Endothelial cell of umbilical vein (primary cell): ENCODE data around the gene TMEM131. TPM values are rescaled to one million over a fixed set of nuclear protein-coding genes. Genes with fewer than 3 reads are reported as not detected.
"Not testable (repeated sequence)": the region's sequence is repeated elsewhere in the genome, so short reads cannot be mapped to it uniquely, and the experiment has no call there.

Experiments
- BruUV-seq: library from RNA; stranded (reverse); fragments of 400-500 nt; replicated peaks from 2 replicates; lab custom pipeline; 2021; lab: Mats Ljungman, UMichigan
- CTCF ChIA-PET: fragments of 300-600, 350-600 bp; sonication (Branson Sonifier 250); formaldehyde crosslinking; loops from one replicate; lab custom pipeline; 2021; ENCODE audit warnings: antibody characterized with exemption, inconsistent platforms; lab: Charles Lee
- POLR2A ChIA-PET: fragments of 300-600, 350-600 bp; sonication (Branson Sonifier 250); formaldehyde crosslinking; loops from one replicate; lab custom pipeline; 2021; ENCODE audit warnings: antibody characterized with exemption, inconsistent platforms; lab: Charles Lee
- DNase-seq: peaks from one replicate; pipeline ENCODE4 v3.0.0-alpha.2; 2011; ENCODE audit warnings: low read depth, low spot score
- FAIRE-seq: peaks from 2 replicates; lab custom pipeline; 2011; peaks lifted over from hg19 to GRCh38; lab: Jason Lieb, UNC
- H2AFZ ChIP-seq: 2 replicates; pipeline ENCODE4 v1.6.0; 2012; ENCODE audit warnings: low read depth, low read length, control low read depth, inconsistent platforms
- H3K27ac ChIP-seq: 2 replicates; pipeline ENCODE4 v1.5.1; 2011; ENCODE audit warnings: low read depth, mild to moderate bottlenecking, control low read depth, low read length, moderate library complexity; ENCODE audit not compliant: insufficient read depth
- H3K27me3 ChIP-seq, 2 experiments: 2 replicates each; pipeline versions ENCODE4 v1.6.0 to v1.6.1; 2011; ENCODE audit warnings: low read length in 2 of 2, mixed read lengths in 1 of 2; ENCODE audit not compliant: control insufficient read depth in 2 of 2, insufficient read depth in 2 of 2
- H3K36me3 ChIP-seq, 2 experiments: 2 replicates in 1 of 2; 3 replicates in 1 of 2; pipeline ENCODE4 v1.5.1; 2011; ENCODE audit warnings: low read length in 2 of 2, mild to moderate bottlenecking in 1 of 2, moderate library complexity in 1 of 2; ENCODE audit not compliant: control insufficient read depth in 2 of 2, insufficient read depth in 2 of 2; ENCODE audit errors: extremely low read depth in 1 of 2
- H3K4me1 ChIP-seq: 3 replicates; pipeline ENCODE4 v1.5.1; 2011; ENCODE audit warnings: mild to moderate bottlenecking, low read length; ENCODE audit not compliant: control insufficient read depth, insufficient read depth; ENCODE audit errors: extremely low read depth
- H3K4me2 ChIP-seq: 2 replicates; pipeline ENCODE4 v1.6.1; 2011; ENCODE audit warnings: low read length, control low read depth, mixed read lengths; ENCODE audit not compliant: insufficient read depth
- H3K4me3 ChIP-seq, 3 experiments: fragments of 200-600 bp in 1 of 3; sonication (generic), shearing (Covaris generic) in 1 of 3; replicated peaks in 1 of 3; 2 replicates each; pipeline ENCODE4 v1.5.1; 2011 to 2016; ENCODE audit warnings: control low read depth in 3 of 3, low read length in 3 of 3, mild to moderate bottlenecking in 2 of 3, inconsistent platforms in 1 of 3, low read depth in 1 of 3, moderate library complexity in 1 of 3; ENCODE audit not compliant: insufficient read depth in 1 of 3
- H3K79me2 ChIP-seq: 2 replicates; pipeline ENCODE4 v1.6.0; 2012; ENCODE audit warnings: low read length, inconsistent platforms; ENCODE audit not compliant: control insufficient read depth, insufficient read depth
- H3K9ac ChIP-seq: replicated peaks from 2 replicates; pipeline ENCODE3; 2011; ENCODE audit warnings: low read length, control low read depth; ENCODE audit not compliant: insufficient read depth; ENCODE audit errors: extremely low read depth
- H3K9me1 ChIP-seq: replicated peaks from 3 replicates; pipeline ENCODE4 v1.6.0; 2011; ENCODE audit warnings: mild to moderate bottlenecking, low read length; ENCODE audit not compliant: control insufficient read depth, insufficient read depth; ENCODE audit errors: extremely low read depth
- H3K9me3 ChIP-seq: replicated peaks from 2 replicates; pipeline ENCODE4 v1.5.1; 2012; ENCODE audit warnings: low read length, inconsistent platforms; ENCODE audit not compliant: control insufficient read depth, insufficient read depth
- H4K20me1 ChIP-seq: replicated peaks from 2 replicates; pipeline ENCODE3; 2011; ENCODE audit warnings: mild to moderate bottlenecking, low read length; ENCODE audit not compliant: control insufficient read depth, insufficient read depth; ENCODE audit errors: extremely low read depth
- CTCF ChIP-seq, 2 donors: IDR thresholded peaks; 1 replicate in 1 of 2; 2 replicates in 1 of 2; pipeline ENCODE4 v1.5.1; 2011; ENCODE audit warnings: low read length in 2 of 2, mild to moderate bottlenecking in 2 of 2, moderate library complexity in 2 of 2, control low read depth in 1 of 2, inconsistent platforms in 1 of 2, low read depth in 1 of 2; ENCODE audit not compliant: insufficient read depth in 1 of 2; ENCODE audit errors: extremely low read depth in 1 of 2
- EZH2 ChIP-seq: IDR thresholded peaks from 2 replicates; pipeline ENCODE4 v1.6.1; 2012; ENCODE audit warnings: borderline replicate concordance, low read depth, mild to moderate bottlenecking, moderate library complexity, low read length, inconsistent platforms; ENCODE audit not compliant: severe bottlenecking
- FOS ChIP-seq: IDR thresholded peaks from 2 replicates; pipeline ENCODE4 v1.6.1; 2011; ENCODE audit warnings: mild to moderate bottlenecking, low read length, moderate library complexity, borderline replicate concordance; ENCODE audit not compliant: insufficient read depth
- GATA2 ChIP-seq: IDR thresholded peaks from 2 replicates; pipeline ENCODE4 v1.7.0; 2011; ENCODE audit warnings: low read depth, mild to moderate bottlenecking, moderate library complexity, mixed read lengths, low read length; ENCODE audit not compliant: insufficient read length, insufficient read depth
- JUN ChIP-seq: IDR thresholded peaks from 2 replicates; pipeline ENCODE4 v1.6.1; 2011; ENCODE audit warnings: borderline replicate concordance, low read depth; ENCODE audit not compliant: insufficient read length, insufficient read depth
- POLR2A ChIP-seq: IDR thresholded peaks from 2 replicates; pipeline ENCODE4 v1.6.1; 2012; ENCODE audit warnings: low read depth, mild to moderate bottlenecking, control low read depth, low read length
- POLR2AphosphoS5 ChIP-seq: IDR thresholded peaks from 2 replicates; pipeline ENCODE4 v1.6.1; 2012; ENCODE audit warnings: low read depth, mild to moderate bottlenecking, control low read depth, low read length, moderate library complexity; ENCODE audit not compliant: insufficient read depth
- dilution Hi-C: fragments of 300-500 bp; cut with MboI; formaldehyde crosslinking; loops from one replicate; pipeline ENCODE4 v1.15.0; 2019; ENCODE audit warnings: low sequenced_read_pairs; ENCODE audit not compliant: extremely low pct_ligation_motif_present
- intact Hi-C: fragments of 100-400 bp; cut with micrococcal nuclease; formaldehyde crosslinking; loops from one replicate; pipeline ENCODE4 v1.10.0; 2022
- polyA plus RNA-seq, 4 experiments: library from polyadenylated mRNA; depleted of rRNA in 3 of 4; stranded (reverse) in 3 of 4; unstranded in 1 of 4; fragments of >200 nt; gene quantifications; 2 replicates each; pipeline versions ENCODE4 v1.2.1 to v1.2.3, GENCODE V29; 2011 to 2012; ENCODE audit warnings: missing spikeins in 1 of 4
- total RNA-seq: library from RNA; stranded (reverse); gene quantifications from 2 replicates; pipeline ENCODE4 v1.2.3, GENCODE V29; 2021
- TF ChIP-seq, protein P1 (sequence below): IDR thresholded peaks from 2 replicates; pipeline ENCODE4 v1.6.1; 2011; ENCODE audit not compliant: insufficient read depth, insufficient read length

TMEM131 gene
- total and polyA plus RNA-seq, 2 donors (not counting 3 experiments of a cell fraction or from before 2014, with no cell fraction given): 12.2 to 28.6 TPM

DNA sequence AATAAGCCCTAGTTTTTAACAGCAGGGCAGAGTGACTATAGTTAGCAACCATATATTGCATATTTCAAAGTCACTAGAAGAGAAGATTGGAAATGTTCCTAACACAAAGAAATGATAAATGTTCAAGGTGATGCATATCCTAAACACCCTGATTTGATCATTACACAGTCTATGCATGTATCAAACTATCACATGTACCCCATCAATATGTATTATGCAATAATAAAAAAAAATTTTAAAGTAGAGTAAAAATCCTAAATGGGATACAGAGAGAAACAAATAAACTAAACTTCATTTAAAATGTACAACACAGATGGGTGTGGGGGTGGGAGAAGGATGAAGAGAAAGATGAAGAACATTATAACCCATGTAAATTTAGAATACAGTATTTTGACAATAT lies 93.9 kb downstream of the TMEM131 start:
- Histone ChIP-seq H3K9me3 (no peaks in the 10 kb centered on the region), H3K9ac (no peak overlapping the region), H2AFZ (no peak overlapping the region), H4K20me1 (no peaks in the 10 kb centered on the region), H3K79me2 (no peaks in the 10 kb centered on the region), H3K9me1 (no peaks in the 10 kb centered on the region), H3K4me3 (no peak overlapping the region), H3K4me2 (no peak overlapping the region), H3K27me3 (no peaks in the 10 kb centered on the region), H3K4me1 (peaks cover 5% of the 10 kb centered on the region), H3K36me3 (no peaks in the 10 kb centered on the region), H3K27ac (no peak overlapping the region)
- ChIA-PET CTCF (no interaction called here), POLR2A (no interaction called here)
- FAIRE-seq: no peak
- TF ChIP-seq POLR2A (no peak), EZH2 (no peak), FOS (no peak)
- TF ChIP-seq, protein P1, sequence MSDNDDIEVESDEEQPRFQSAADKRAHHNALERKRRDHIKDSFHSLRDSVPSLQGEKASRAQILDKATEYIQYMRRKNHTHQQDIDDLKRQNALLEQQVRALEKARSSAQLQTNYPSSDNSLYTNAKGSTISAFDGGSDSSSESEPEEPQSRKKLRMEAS: no peak
- no TSS peak for BruUV-seq
- dilution Hi-C loops (no loop called here), intact Hi-C loops (no loop called here)
- no peak for DNase-seq

GRCh38 chr2:97900806-97901205 lies 94.9 kb downstream of the TMEM131 start:
- DNase-seq: no peak
- no peaks in the 10 kb centered on the region for H4K20me1 ChIP-seq
- H3K4me3 ChIP-seq: no peak overlapping the region
- H3K4me2 ChIP-seq: no peak overlapping the region
- no peak for FAIRE-seq
- no peaks in the 10 kb centered on the region for H3K79me2 ChIP-seq
- no peaks in the 10 kb centered on the region for H3K4me1 ChIP-seq
- H3K27ac ChIP-seq: no peak overlapping the region
- ChIA-PET CTCF (no interaction called here), POLR2A (no interaction called here)
- intact Hi-C loops (no loop called here), dilution Hi-C loops (no loop called here)
- H3K9ac ChIP-seq: no peak overlapping the region
- TF ChIP-seq FOS: no peak
- no peak for TF ChIP-seq CTCF (IDR thresholded peaks at IDR 0.05; ENCODE audit: extremely low read depth in 1 of 2, insufficient read depth in 1 of 2, low read depth in 1 of 2, low read length in 2 of 2)
- TF ChIP-seq, protein P1: no peak
- no peak for TF ChIP-seq POLR2AphosphoS5
- no peak for TF ChIP-seq EZH2
- no peak for TF ChIP-seq GATA2
- no peak for TF ChIP-seq JUN
- H3K9me1 ChIP-seq: no peaks in the 10 kb centered on the region
- no peaks in the 10 kb centered on the region for H3K36me3 ChIP-seq
- no TSS peak for BruUV-seq
- no peaks in the 10 kb centered on the region for H3K9me3 ChIP-seq
- H2AFZ ChIP-seq: no peak overlapping the region
- no peaks in the 10 kb centered on the region for H3K27me3 ChIP-seq

DNA sequence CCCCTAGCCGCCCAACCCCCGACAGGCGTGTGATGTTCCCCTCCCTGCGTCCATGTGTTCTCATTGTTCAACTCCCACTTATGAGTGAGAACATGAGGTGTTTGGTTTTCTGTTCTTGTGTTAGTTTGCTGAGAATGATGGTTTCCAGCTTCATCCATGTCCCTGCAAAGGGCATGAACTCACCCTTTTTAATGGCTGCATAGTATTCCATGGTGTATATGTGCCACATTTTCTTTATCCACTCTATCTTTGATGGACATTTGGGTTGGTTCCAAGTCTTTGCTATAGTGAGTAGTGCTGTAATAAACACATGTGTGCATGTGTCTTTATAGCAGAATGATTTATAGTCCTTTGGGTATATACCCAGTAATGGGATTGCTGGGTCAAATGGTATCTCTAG lies 102.7 kb downstream of the TMEM131 start:
- FAIRE-seq, H3K9me1 ChIP-seq, H3K27ac ChIP-seq, H3K27me3 ChIP-seq, intact Hi-C loops, dilution Hi-C loops, H3K9ac ChIP-seq, BruUV-seq, DNase-seq, H3K4me3 ChIP-seq, H3K9me3 ChIP-seq, H2AFZ ChIP-seq, H3K36me3 ChIP-seq, POLR2A ChIA-PET, H4K20me1 ChIP-seq, H3K4me1 ChIP-seq, H3K4me2 ChIP-seq, H3K79me2 ChIP-seq, CTCF ChIA-PET: not testable (repeated sequence)
